Naive thymus-derived CD4-positive, alpha-beta T cell (primary cell): ENCODE measurements around the gene CX3CR1. TPM values are rescaled to one million over a fixed set of nuclear protein-coding genes. Genes with fewer than 3 reads are reported as not detected.

Experiments used
- ATAC-seq: fragments of 150-1000 bp; cut with Tn5 transposase; 2 replicates; pipeline ENCODE4 v1.10.0; 2021; ENCODE audit warnings: mild to moderate bottlenecking, moderate library complexity
- CTCF ChIA-PET: fragments of 350-600 bp; sonication (Branson Sonifier 250); formaldehyde crosslinking; loops from one replicate; lab custom pipeline; 2021; ENCODE audit warnings: antibody characterized with exemption; lab: Charles Lee
- POLR2A ChIA-PET: fragments of 350-600 bp; sonication (Branson Sonifier 250); formaldehyde crosslinking; loops from one replicate; lab custom pipeline; 2021; ENCODE audit warnings: antibody characterized with exemption, inconsistent platforms; lab: Charles Lee
- DNase-seq, 9 donors: peaks; one replicate each; pipeline versions ENCODE4 v3.0.0 to v3.0.0-alpha.2; 2020 to 2022; ENCODE audit warnings: mixed read lengths in 1 of 9
- H3K27ac ChIP-seq: one replicate; pipeline ENCODE4 v1.7.0; 2013; ENCODE audit warnings: mild to moderate bottlenecking, low read depth, low read length, moderate library complexity
- H3K27me3 ChIP-seq, 2 donors: one replicate each; pipeline ENCODE4 v1.7.0; 2013; ENCODE audit warnings: low read length in 2 of 2, mild to moderate bottlenecking in 2 of 2, moderate library complexity in 2 of 2; ENCODE audit not compliant: control insufficient read depth in 2 of 2, insufficient read depth in 2 of 2
- H3K36me3 ChIP-seq, 3 experiments: 1 replicate in 2 of 3; 2 replicates in 1 of 3; pipeline ENCODE4 v1.7.0; 2013; ENCODE audit warnings: low read length in 3 of 3, mild to moderate bottlenecking in 3 of 3, moderate library complexity in 1 of 3; ENCODE audit not compliant: insufficient read depth in 3 of 3, control insufficient read depth in 2 of 3
- H3K4me1 ChIP-seq, 2 donors: one replicate each; pipeline ENCODE4 v1.7.0; 2013; ENCODE audit warnings: low read length in 2 of 2, mild to moderate bottlenecking in 2 of 2, moderate library complexity in 1 of 2; ENCODE audit not compliant: control insufficient read depth in 2 of 2, insufficient read depth in 2 of 2
- H3K4me3 ChIP-seq: 2 replicates; pipeline ENCODE4 v1.7.0; 2013; ENCODE audit warnings: mild to moderate bottlenecking, low read length
- H3K9me3 ChIP-seq, 3 experiments: 1 replicate in 2 of 3; 2 replicates in 1 of 3; pipeline ENCODE4 v1.7.0; 2013; ENCODE audit warnings: low read length in 3 of 3; ENCODE audit not compliant: control insufficient read depth in 2 of 3
- H3K27ac Mint-ChIP-seq, 9 donors: one replicate each; pipeline ENCODE4 v1.8.0; 2020 to 2022; ENCODE audit warnings: mixed read lengths in 9 of 9, mild to moderate bottlenecking in 8 of 9, moderate library complexity in 5 of 9, inconsistent platforms in 2 of 9
- H3K27me3 Mint-ChIP-seq, 5 donors: one replicate each; pipeline ENCODE4 v1.8.0; 2021 to 2022; ENCODE audit warnings: mixed read lengths in 5 of 5, mild to moderate bottlenecking in 1 of 5
- H3K36me3 Mint-ChIP-seq, 5 donors: one replicate each; pipeline ENCODE4 v1.8.0; 2020 to 2022; ENCODE audit warnings: mixed read lengths in 5 of 5, mild to moderate bottlenecking in 3 of 5, inconsistent platforms in 1 of 5
- H3K4me1 Mint-ChIP-seq, 7 donors: one replicate each; pipeline ENCODE4 v1.8.0; 2020 to 2022; ENCODE audit warnings: mixed read lengths in 7 of 7, mild to moderate bottlenecking in 3 of 7, inconsistent platforms in 1 of 7
- H3K4me3 Mint-ChIP-seq, 10 donors: one replicate each; pipeline ENCODE4 v1.8.0; 2020 to 2022; ENCODE audit warnings: mild to moderate bottlenecking in 10 of 10, mixed read lengths in 10 of 10, moderate library complexity in 6 of 10, inconsistent platforms in 2 of 10
- H3K9me3 Mint-ChIP-seq, 11 donors: one replicate each; pipeline ENCODE4 v1.8.0; 2020 to 2022; ENCODE audit warnings: mixed read lengths in 11 of 11, mild to moderate bottlenecking in 4 of 11, inconsistent platforms in 1 of 11, moderate library complexity in 1 of 11
- intact Hi-C, 2 donors: fragments of 100-400 bp; cut with micrococcal nuclease; formaldehyde crosslinking; loops; one replicate each; pipeline ENCODE4 v1.15.1; 2023
- polyA plus RNA-seq, 2 donors: library from polyadenylated mRNA; unstranded; fragments of 300-500 nt; fragmentation: Illumina TruSeq; gene quantifications; one replicate each; pipeline ENCODE4 v1.2.3, GENCODE V29; 2021
- total RNA-seq, 6 experiments: library from RNA in 5 of 6; stranded (reverse) in 5 of 6; gene quantifications; 1 replicate in 5 of 6; 2 replicates in 1 of 6; pipeline ENCODE4 v1.2.3 and lab custom pipeline; 2021 to 2026

Gene CX3CR1
- total and polyA plus RNA-seq, 7 experiments from 2014 or later = 0.54 to 66.6 (median 1.1) TPM

GRCh38 chr3:39249453-39250115 lies 30.3 kb downstream of the CX3CR1 start:
- Mint-ChIP-seq H3K36me3 (no peaks in the 10 kb centered on the region), H3K4me3 (no peak overlapping the region), H3K9me3 (peaks cover 0 to under 1% (median 0%) of the 10 kb centered on the region in 11 donors), H3K4me1 (peaks cover 0 to 11% (median 0%) of the 10 kb centered on the region in 7 donors), H3K27me3 (peaks cover 0 to 44% (median 7%) of the 10 kb centered on the region in 5 donors), H3K27ac (no peak overlapping the region)
- H3K36me3 ChIP-seq = no peaks in the 10 kb centered on the region
- ChIA-PET POLR2A (no interaction called here), CTCF (interaction anchor here (1.5 kb wide), 1 partner anchor 22 kb away, joined by 3 read pairs; no protein-coding TSS in a partner anchor)
- intact Hi-C loops = no loop called here
- no peaks in the 10 kb centered on the region for H3K27me3 ChIP-seq
- ATAC-seq (peak; percentile 50), DNase-seq (no peak)
- no peaks in the 10 kb centered on the region for H3K4me1 ChIP-seq
- no peak overlapping the region for H3K27ac ChIP-seq
- H3K4me3 ChIP-seq = no peak overlapping the region
- H3K9me3 ChIP-seq = no peaks in the 10 kb centered on the region

- ATAC-seq = peak; percentile 44
- Mint-ChIP-seq H3K9me3 (peaks cover 0 to 12% (median 0%) of the 10 kb centered on the region in 11 donors), H3K27ac (no peak overlapping the region), H3K27me3 (peaks cover 0 to 82% (median 4%) of the 10 kb centered on the region in 5 donors), H3K4me3 (no peak overlapping the region), H3K36me3 (peaks cover 0 to 6% (median 0%) of the 10 kb centered on the region in 5 donors), H3K4me1 (peaks cover 0 to 5% (median 0%) of the 10 kb centered on the region in 7 donors)
- no peak for DNase-seq
- Histone ChIP-seq H3K4me1 (no peaks in the 10 kb centered on the region), H3K36me3 (no peaks in the 10 kb centered on the region), H3K4me3 (no peak overlapping the region), H3K27me3 (no peaks in the 10 kb centered on the region), H3K27ac (no peak overlapping the region), H3K9me3 (no peaks in the 10 kb centered on the region)
- intact Hi-C loops = no loop called here
- POLR2A ChIA-PET = no interaction called here
- CTCF ChIA-PET = no interaction called here
Measured at GRCh38 chr3:39241561-39241960, 38.3 kb downstream of the CX3CR1 start.

GRCh38 chr3:39237027-39237426 lies 42.8 kb downstream of the CX3CR1 start:
- Histone ChIP-seq H3K36me3 (no peaks in the 10 kb centered on the region), H3K27me3 (no peaks in the 10 kb centered on the region), H3K4me1 (peaks cover 11 to 38% of the 10 kb centered on the region in 2 donors), H3K27ac (no peak overlapping the region), H3K9me3 (no peaks in the 10 kb centered on the region), H3K4me3 (no peak overlapping the region)
- no peak overlapping the region for H3K27ac Mint-ChIP-seq
- H3K27me3 Mint-ChIP-seq = peaks cover 6 to 72% (median 11%) of the 10 kb centered on the region in 5 donors
- DNase-seq = no peak
- H3K4me3 Mint-ChIP-seq = no peak overlapping the region
- POLR2A ChIA-PET = interaction anchor here (0.7 kb wide), 1 partner anchor 14 kb away, joined by 4 read pairs; no protein-coding TSS in a partner anchor
- CTCF ChIA-PET = no interaction called here
- intact Hi-C loops = no loop called here
- ATAC-seq = no peak
- no peaks in the 10 kb centered on the region for H3K9me3 Mint-ChIP-seq
- peaks cover 0 to 10% (median 0%) of the 10 kb centered on the region in 5 donors for H3K36me3 Mint-ChIP-seq
- H3K4me1 Mint-ChIP-seq = peaks cover 11 to 32% (median 15%) of the 10 kb centered on the region in 7 donors

GRCh38 chr3:39234651-39235050 lies 45.2 kb downstream of the CX3CR1 start:
- peak in 4 of 9 donors; percentile 1 to 21 (median 7) for DNase-seq
- no peaks in the 10 kb centered on the region for H3K27me3 ChIP-seq
- Mint-ChIP-seq H3K9me3 (no peaks in the 10 kb centered on the region), H3K27me3 (peaks cover 2 to 74% (median 18%) of the 10 kb centered on the region in 5 donors), H3K36me3 (peaks cover 0 to 10% (median 0%) of the 10 kb centered on the region in 5 donors), H3K4me3 (peak overlapping the region in 3 of 10 donors; percentile 51 to 85 (median 69)), H3K4me1 (peaks cover 11 to 33% (median 15%) of the 10 kb centered on the region in 7 donors), H3K27ac (peak overlapping the region in 4 of 9 donors; percentile 13 to 89 (median 22))
- POLR2A ChIA-PET = no interaction called here
- H3K4me3 ChIP-seq = no peak overlapping the region
- no peak overlapping the region for H3K27ac ChIP-seq
- no peaks in the 10 kb centered on the region for H3K9me3 ChIP-seq
- no peaks in the 10 kb centered on the region for H3K36me3 ChIP-seq
- CTCF ChIA-PET = interaction anchor here (1.4 kb wide), 1 partner anchor 57 kb away, joined by 4 read pairs; no protein-coding TSS in a partner anchor
- peaks cover 11 to 38% of the 10 kb centered on the region in 2 donors for H3K4me1 ChIP-seq
- ATAC-seq = peak; percentile 92
- intact Hi-C loops = loop anchor here in 1 of 2 donors (2.0 kb wide), 1 partner anchor 26 kb away; no protein-coding TSS in a partner anchor

- Mint-ChIP-seq H3K4me3 (peak overlapping the region in 1 of 10 donors; percentile 83), H3K4me1 (peaks cover 11 to 31% (median 15%) of the 10 kb centered on the region in 7 donors)
- H3K4me3 ChIP-seq = no peak overlapping the region
Measured at GRCh38 chr3:39232859-39233258, 47.0 kb downstream of the CX3CR1 start.

DNA sequence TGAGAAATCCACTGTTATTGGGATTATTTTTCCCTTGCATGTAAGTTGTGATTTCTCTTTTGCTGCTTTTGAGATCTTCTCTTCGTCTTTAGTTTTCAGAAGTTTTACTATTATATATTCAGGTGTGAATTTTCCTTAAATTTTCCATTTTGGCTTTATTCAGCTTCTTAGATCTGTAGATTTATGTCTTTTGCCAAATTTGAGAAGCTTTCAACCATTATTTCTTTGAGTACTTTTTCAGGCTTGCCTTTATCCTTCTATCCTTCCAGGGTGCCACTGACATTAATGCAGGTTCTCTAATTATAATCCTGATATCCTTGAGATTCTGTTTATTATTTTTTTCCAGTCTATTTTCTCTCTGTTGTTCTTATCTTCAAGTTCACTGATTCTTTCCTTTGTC lies 49.4 kb downstream of the CX3CR1 start:
- Mint-ChIP-seq H3K4me1 (peaks cover 11 to 34% (median 15%) of the 10 kb centered on the region in 7 donors), H3K9me3 (no peaks in the 10 kb centered on the region), H3K27ac (no peak overlapping the region), H3K27me3 (peaks cover 0 to 62% (median 15%) of the 10 kb centered on the region in 5 donors), H3K36me3 (peaks cover 0 to 10% (median 0%) of the 10 kb centered on the region in 5 donors), H3K4me3 (no peak overlapping the region)
- ATAC-seq = no peak
- Histone ChIP-seq H3K9me3 (no peaks in the 10 kb centered on the region), H3K27me3 (no peaks in the 10 kb centered on the region), H3K4me3 (no peak overlapping the region), H3K27ac (no peak overlapping the region), H3K4me1 (peaks cover 11 to 37% of the 10 kb centered on the region in 2 donors), H3K36me3 (no peaks in the 10 kb centered on the region)
- no peak for DNase-seq
- ChIA-PET POLR2A (no interaction called here), CTCF (no interaction called here)
- intact Hi-C loops = no loop called here

More at GRCh38 chr3:39232859-39233258, 47.0 kb downstream of the CX3CR1 start:
- ChIA-PET CTCF (no interaction called here), POLR2A (no interaction called here)
- Mint-ChIP-seq H3K27ac (no peak overlapping the region), H3K27me3 (peaks cover 0 to 70% (median 15%) of the 10 kb centered on the region in 5 donors), H3K9me3 (no peaks in the 10 kb centered on the region), H3K36me3 (peaks cover 0 to 10% (median 0%) of the 10 kb centered on the region in 5 donors)
- intact Hi-C loops = no loop called here
- no peaks in the 10 kb centered on the region for H3K9me3 ChIP-seq
- H3K36me3 ChIP-seq = no peaks in the 10 kb centered on the region
- H3K4me1 ChIP-seq = peaks cover 11 to 38% of the 10 kb centered on the region in 2 donors
- no peak for DNase-seq
- ATAC-seq = no peak
- H3K27ac ChIP-seq = no peak overlapping the region
- no peaks in the 10 kb centered on the region for H3K27me3 ChIP-seq
